Bronchial epithelial cell (primary cell): ENCODE results near the gene FYTTD1. TPM values are rescaled to one million over a fixed set of nuclear protein-coding genes. Genes with fewer than 3 reads are reported as not detected.
"Not testable (repeated sequence)": the region's sequence is repeated elsewhere in the genome, so short reads cannot be mapped to it uniquely, and the experiment has no call there.

Source experiments
- DNase-seq: peaks from one replicate; pipeline ENCODE4 v3.0.0-alpha.2; 2010; ENCODE audit warnings: low read depth
- FAIRE-seq: peaks from 2 replicates; lab custom pipeline; 2011; peaks lifted over from hg19 to GRCh38; lab: Jason Lieb, UNC
- H3K27me3 ChIP-seq: 2 replicates; pipeline ENCODE4 v1.5.1; 2011; ENCODE audit warnings: low read length; ENCODE audit not compliant: control insufficient read depth, insufficient read depth
- H3K36me3 ChIP-seq: 2 replicates; pipeline ENCODE4 v1.5.1; 2011; ENCODE audit warnings: low read length; ENCODE audit not compliant: control insufficient read depth, insufficient read depth
- H3K4me3 ChIP-seq: 2 replicates; pipeline ENCODE4 v1.5.1; 2011; ENCODE audit warnings: mild to moderate bottlenecking, low read depth, low read length, control low read depth
- total RNA-seq: library from RNA; depleted of rRNA; stranded (reverse); fragments of >200 nt; gene quantifications from 2 replicates; pipeline ENCODE4 v1.2.1, GENCODE V29; 2014
- TF ChIP-seq, protein P1 (sequence below): IDR thresholded peaks from 2 replicates; pipeline ENCODE4 v1.5.1; 2011; ENCODE audit warnings: mild to moderate bottlenecking, moderate library complexity, low read length, control low read depth, inconsistent platforms; ENCODE audit not compliant: insufficient read depth, severe bottlenecking

Gene FYTTD1
- total RNA-seq, 1 donor from 2014 or later = 37.9 TPM

DNA sequence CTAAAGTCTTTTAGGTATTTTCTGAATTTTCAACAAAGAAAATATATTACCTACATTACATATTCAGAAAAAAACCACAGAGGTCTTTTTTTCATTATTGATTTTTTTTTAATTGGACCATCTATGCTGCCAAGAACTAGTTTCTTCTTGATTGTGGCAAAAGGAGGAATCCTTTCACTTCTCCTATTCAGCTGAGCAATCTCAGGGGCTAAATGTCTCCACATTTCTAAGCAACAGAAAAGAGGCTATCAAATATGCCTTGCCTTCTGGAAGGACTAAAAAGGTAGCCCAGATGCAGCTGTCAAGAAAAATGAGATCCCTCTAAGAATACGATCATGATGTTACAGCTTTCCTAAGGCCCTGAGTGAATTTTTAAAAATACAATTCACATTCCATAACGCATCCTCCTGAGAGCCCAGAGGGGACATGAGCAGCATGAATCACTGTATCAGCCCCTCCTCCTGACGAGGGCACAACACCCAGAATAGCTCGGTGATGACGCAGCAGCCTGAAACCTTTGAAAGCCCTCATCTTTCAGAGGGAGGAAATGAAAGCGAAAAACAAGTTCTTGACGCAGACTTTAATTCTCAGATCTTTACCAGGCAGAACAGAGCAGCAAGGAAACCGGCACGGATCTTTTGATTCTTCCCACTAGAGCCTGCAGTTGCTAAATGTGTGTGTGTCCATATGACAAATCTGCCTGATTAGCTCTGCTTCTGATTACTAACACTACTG is 37.5 kb upstream of the FYTTD1 start:
- FAIRE-seq = peak; percentile 50

DNA sequence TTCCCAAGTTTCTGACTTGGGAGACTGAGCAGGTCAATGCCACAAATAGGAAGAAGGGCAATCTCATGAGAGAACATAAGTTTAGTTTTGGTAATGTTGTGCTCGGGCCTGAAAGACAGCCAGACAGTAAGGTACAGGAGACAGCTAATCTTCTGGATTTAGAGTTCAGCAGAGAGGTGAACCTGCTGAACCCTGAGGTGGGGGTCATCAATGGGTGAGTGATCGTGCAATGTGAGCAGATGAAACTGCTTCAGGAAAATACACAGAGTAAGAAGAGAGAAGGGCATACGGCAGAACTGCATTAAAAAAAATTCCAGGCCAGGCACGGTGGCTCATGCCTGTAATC is 36.2 kb upstream of the FYTTD1 start:
- Histone ChIP-seq H3K36me3 (peaks cover 4% of the 10 kb centered on the region), H3K4me3 (no peak overlapping the region), H3K27me3 (no peaks in the 10 kb centered on the region)
- FAIRE-seq (no peak), DNase-seq (no peak)
- TF ChIP-seq, protein P1, sequence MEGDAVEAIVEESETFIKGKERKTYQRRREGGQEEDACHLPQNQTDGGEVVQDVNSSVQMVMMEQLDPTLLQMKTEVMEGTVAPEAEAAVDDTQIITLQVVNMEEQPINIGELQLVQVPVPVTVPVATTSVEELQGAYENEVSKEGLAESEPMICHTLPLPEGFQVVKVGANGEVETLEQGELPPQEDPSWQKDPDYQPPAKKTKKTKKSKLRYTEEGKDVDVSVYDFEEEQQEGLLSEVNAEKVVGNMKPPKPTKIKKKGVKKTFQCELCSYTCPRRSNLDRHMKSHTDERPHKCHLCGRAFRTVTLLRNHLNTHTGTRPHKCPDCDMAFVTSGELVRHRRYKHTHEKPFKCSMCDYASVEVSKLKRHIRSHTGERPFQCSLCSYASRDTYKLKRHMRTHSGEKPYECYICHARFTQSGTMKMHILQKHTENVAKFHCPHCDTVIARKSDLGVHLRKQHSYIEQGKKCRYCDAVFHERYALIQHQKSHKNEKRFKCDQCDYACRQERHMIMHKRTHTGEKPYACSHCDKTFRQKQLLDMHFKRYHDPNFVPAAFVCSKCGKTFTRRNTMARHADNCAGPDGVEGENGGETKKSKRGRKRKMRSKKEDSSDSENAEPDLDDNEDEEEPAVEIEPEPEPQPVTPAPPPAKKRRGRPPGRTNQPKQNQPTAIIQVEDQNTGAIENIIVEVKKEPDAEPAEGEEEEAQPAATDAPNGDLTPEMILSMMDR = no peak

More for the DNA sequence above, 37.5 kb upstream of the FYTTD1 start:
- Histone ChIP-seq H3K27me3 (no peaks in the 10 kb centered on the region), H3K4me3 (peak overlapping the region; percentile 14), H3K36me3 (peaks cover 2% of the 10 kb centered on the region)
- TF ChIP-seq, protein P1 = no peak
- peak; percentile 98 for DNase-seq

DNA sequence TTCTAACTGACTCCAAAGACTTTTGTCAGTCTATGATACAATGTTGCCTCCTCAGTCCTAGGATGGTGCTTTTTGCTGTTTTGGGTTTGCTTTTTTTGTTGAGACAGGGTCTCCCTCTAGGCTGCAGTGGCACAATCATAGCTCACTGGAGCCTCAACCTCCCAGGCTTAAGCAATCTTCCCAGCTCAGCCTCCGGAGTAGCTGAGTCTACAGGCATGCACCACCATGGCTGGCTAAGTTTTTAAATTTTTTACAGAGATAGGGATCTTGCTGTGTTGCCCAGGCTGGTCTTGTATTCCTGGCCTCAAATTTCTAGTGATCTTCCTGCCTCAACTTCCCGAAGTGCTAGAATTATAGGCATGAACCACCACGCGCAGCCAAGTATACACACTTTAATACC is 35.4 kb upstream of the FYTTD1 start:
- TF ChIP-seq, protein P1 = no peak
- Histone ChIP-seq H3K4me3 (no peak overlapping the region), H3K27me3 (no peaks in the 10 kb centered on the region), H3K36me3 (peaks cover 4% of the 10 kb centered on the region)
- DNase-seq (no peak), FAIRE-seq (no peak)

DNA sequence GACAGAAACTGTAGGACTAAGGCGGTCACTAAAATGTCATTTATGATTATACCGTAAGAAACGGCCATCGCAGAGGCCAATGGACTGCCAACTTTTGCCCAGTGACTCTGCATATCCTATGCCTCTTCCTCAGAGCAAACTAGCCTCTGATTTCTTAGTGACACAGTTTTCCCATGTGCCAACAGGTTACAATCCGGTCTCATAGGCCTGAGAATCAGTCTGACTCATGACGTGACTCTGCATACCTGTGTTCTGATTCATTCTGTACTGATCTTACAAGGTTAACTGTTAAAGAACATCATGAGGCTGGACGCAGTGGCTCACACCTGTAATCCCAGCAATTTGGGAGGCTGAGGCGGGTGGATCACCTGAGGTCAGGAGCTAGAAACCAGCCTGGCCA is 30.8 kb upstream of the FYTTD1 start:
- Histone ChIP-seq H3K27me3 (no peaks in the 10 kb centered on the region), H3K4me3 (no peak overlapping the region), H3K36me3 (peaks cover 4% of the 10 kb centered on the region)
- DNase-seq = peak; percentile 100
- TF ChIP-seq, protein P1 = no peak
- FAIRE-seq = peak; percentile 98

DNA sequence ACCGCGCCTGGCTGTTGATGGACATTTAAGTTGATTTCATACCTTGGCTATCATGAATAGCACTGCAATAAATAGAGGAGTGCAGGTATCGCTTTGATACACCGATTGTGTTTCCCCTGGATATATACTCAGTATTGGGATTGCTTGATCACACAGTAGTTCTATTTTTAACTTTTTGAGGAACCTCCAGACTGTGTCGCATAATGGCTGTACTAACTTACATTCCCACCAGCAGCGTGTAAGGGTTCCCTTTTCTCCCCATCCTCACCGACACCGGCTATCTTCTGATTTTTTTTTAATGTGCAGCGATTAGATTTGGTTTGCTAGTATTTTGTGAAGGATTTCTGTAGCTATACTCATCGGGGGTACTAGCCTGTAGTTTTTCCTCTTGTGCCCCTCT is 29.0 kb upstream of the FYTTD1 start:
- Histone ChIP-seq H3K36me3 (peaks cover 2% of the 10 kb centered on the region), H3K27me3 (no peaks in the 10 kb centered on the region), H3K4me3 (no peak overlapping the region)
- TF ChIP-seq, protein P1 = no peak
- no peak for DNase-seq
- no peak for FAIRE-seq

DNA sequence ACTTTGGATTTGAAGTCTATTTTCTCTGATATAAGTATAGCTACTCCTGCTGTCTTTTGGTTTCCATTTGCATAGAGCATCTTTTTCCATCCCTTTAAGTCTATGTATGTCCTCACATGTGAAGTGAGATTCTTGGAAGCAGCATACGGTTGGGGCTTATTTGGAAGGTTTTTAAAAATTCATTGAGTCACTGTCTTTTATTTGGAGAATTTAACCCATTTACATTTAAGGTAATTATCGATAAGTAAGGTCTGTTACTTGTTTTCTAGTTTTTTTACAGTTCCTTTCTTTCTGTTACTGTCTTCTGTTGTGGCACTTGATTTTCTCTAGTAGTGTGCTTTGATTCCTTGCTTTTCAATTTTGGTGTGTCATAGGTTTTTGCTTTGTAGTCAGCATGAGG is 26.9 kb upstream of the FYTTD1 start:
- H3K36me3 ChIP-seq = no peaks in the 10 kb centered on the region
- DNase-seq = no peak

DNA sequence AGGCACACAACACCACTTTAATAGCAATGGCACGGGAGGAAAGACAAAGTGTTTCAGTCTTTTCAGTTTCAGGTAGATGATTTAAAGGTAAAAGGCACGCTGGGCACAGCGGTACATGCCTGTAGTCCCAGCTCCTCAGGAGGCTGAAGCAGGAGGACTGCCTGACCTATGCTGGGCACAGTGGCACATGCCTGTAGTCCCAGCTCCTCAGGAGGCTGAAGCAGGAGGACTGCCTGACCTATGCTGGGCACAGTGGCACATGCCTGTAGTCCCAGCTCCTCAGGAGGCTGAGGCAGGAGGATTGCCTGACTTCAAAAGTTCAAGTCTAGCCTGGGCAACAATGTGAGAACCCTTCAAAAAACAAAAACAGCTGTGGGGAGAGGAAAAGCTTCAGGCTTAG is 21.8 kb upstream of the FYTTD1 start:
- peak; percentile 83 for FAIRE-seq
- not testable (repeated sequence) for H3K4me3 ChIP-seq, H3K27me3 ChIP-seq, DNase-seq, H3K36me3 ChIP-seq

More for the DNA sequence above, 26.9 kb upstream of the FYTTD1 start:
- Histone ChIP-seq H3K27me3 (no peaks in the 10 kb centered on the region), H3K4me3 (no peak overlapping the region)
- FAIRE-seq = no peak
- TF ChIP-seq, protein P1 = no peak
